IMR-90 (cell line): ENCODE results near the gene LATS2. TPM values are rescaled to one million over a fixed set of nuclear protein-coding genes. Genes with fewer than 3 reads are reported as not detected.
A peak's percentile ranks its signal among the peaks of the same experiment; 100 is the strongest.

Experiments
- ATAC-seq: fragments of 200-7000 bp; cut with Tn5 transposase; 2 replicates; pipeline ENCODE4 v1.9.1; 2020; ENCODE audit warnings: low read depth, mild to moderate bottlenecking, moderate library complexity
- BruUV-seq: library from RNA; stranded (reverse); fragments of 400-500 nt; replicated peaks from 2 replicates; lab custom pipeline; 2021; lab: Mats Ljungman, UMichigan
- CTCF ChIA-PET: fragments of 300-600 bp; formaldehyde crosslinking; extraction: SDS; loops from one replicate; lab custom pipeline; 2021; ENCODE audit warnings: antibody characterized with exemption; lab: Yijun Ruan, JAX
- POLR2A ChIA-PET: fragments of 300-600 bp; sonication (Branson Sonifier 250); formaldehyde crosslinking; loops from one replicate; lab custom pipeline; 2022; ENCODE audit warnings: antibody characterized with exemption; ENCODE audit not compliant: unreplicated experiment; lab: Charles Lee
- DNase-seq: peaks from one replicate; pipeline ENCODE4 v3.0.0; 2013
- H2AFZ ChIP-seq: replicated peaks from 2 replicates; pipeline ENCODE3; 2013; ENCODE audit warnings: low read length, mild to moderate bottlenecking; ENCODE audit not compliant: poor library complexity
- H2AK5ac ChIP-seq: 2 replicates; pipeline ENCODE4 v1.6.1; 2013; ENCODE audit warnings: low read depth, low read length, inconsistent platforms
- H2AK9ac ChIP-seq: replicated peaks from 2 replicates; pipeline ENCODE3; 2013; ENCODE audit warnings: mild to moderate bottlenecking, low read depth, low read length, moderate library complexity; ENCODE audit not compliant: poor library complexity
- H2BK120ac ChIP-seq: 2 replicates; pipeline ENCODE4 v1.6.1; 2013; ENCODE audit warnings: low read depth, low read length, inconsistent platforms
- H2BK15ac ChIP-seq: 3 replicates; pipeline ENCODE4 v1.6.1; 2013; ENCODE audit warnings: low read depth, low read length, inconsistent platforms
- H2BK20ac ChIP-seq: 2 replicates; pipeline ENCODE4 v1.6.1; 2013; ENCODE audit warnings: low read depth, mild to moderate bottlenecking, inconsistent platforms, low read length, moderate library complexity
- H2BK5ac ChIP-seq: 2 replicates; pipeline ENCODE4 v1.6.1; 2013; ENCODE audit warnings: mild to moderate bottlenecking, low read depth, low read length, inconsistent platforms; ENCODE audit not compliant: poor library complexity, severe bottlenecking
- H3K14ac ChIP-seq: replicated peaks from 2 replicates; pipeline ENCODE4 v1.6.1; 2013; ENCODE audit warnings: low read depth, low read length, inconsistent platforms
- H3K18ac ChIP-seq: 2 replicates; pipeline ENCODE4 v1.6.1; 2013; ENCODE audit warnings: low read depth, low read length, control low read depth
- H3K23ac ChIP-seq: 2 replicates; pipeline ENCODE4 v1.6.1; 2013; ENCODE audit warnings: low read depth, low read length, inconsistent platforms
- H3K27ac ChIP-seq: 2 replicates; pipeline ENCODE4 v1.5.1; 2013; ENCODE audit warnings: mild to moderate bottlenecking, control low read depth, low read length; ENCODE audit not compliant: insufficient read depth
- H3K27me3 ChIP-seq: 2 replicates; pipeline ENCODE4 v1.6.1; 2013; ENCODE audit warnings: low read length; ENCODE audit not compliant: control insufficient read depth, insufficient read depth
- H3K36me3 ChIP-seq: 2 replicates; pipeline ENCODE4 v1.6.1; 2013; ENCODE audit warnings: low read length, mixed read lengths; ENCODE audit not compliant: control insufficient read depth, insufficient read depth
- H3K4ac ChIP-seq: 2 replicates; pipeline ENCODE4 v1.6.1; 2013; ENCODE audit warnings: low read depth, low read length, inconsistent platforms
- H3K4me1 ChIP-seq: 2 replicates; pipeline ENCODE4 v1.6.1; 2013; ENCODE audit warnings: low read length, mixed read lengths; ENCODE audit not compliant: control insufficient read depth, insufficient read depth
- H3K4me2 ChIP-seq: 2 replicates; pipeline ENCODE4 v1.6.1; 2013; ENCODE audit warnings: low read depth, mild to moderate bottlenecking, control low read depth, low read length, moderate library complexity
- H3K4me3 ChIP-seq: 2 replicates; pipeline ENCODE4 v1.5.1; 2013; ENCODE audit warnings: low read depth, mild to moderate bottlenecking, control low read depth, low read length, moderate library complexity; ENCODE audit not compliant: insufficient read depth
- H3K56ac ChIP-seq: 2 replicates; pipeline ENCODE4 v1.6.1; 2013; ENCODE audit warnings: low read length, inconsistent platforms; ENCODE audit not compliant: insufficient read depth; ENCODE audit errors: extremely low read depth
- H3K79me1 ChIP-seq, 2 experiments: 2 replicates each; pipeline ENCODE4 v1.6.1; 2013; ENCODE audit warnings: low read length in 2 of 2, inconsistent platforms in 1 of 2, low read depth in 1 of 2
- H3K9ac ChIP-seq: 2 replicates; pipeline ENCODE4 v1.6.1; 2013; ENCODE audit warnings: low read depth, low read length, control low read depth
- H3K9me1 ChIP-seq: 2 replicates; pipeline ENCODE4 v1.6.1; 2013; ENCODE audit warnings: low read length, inconsistent platforms; ENCODE audit not compliant: insufficient read depth
- H3K9me3 ChIP-seq: 2 replicates; pipeline ENCODE4 v1.6.1; 2013; ENCODE audit warnings: low read length; ENCODE audit not compliant: control insufficient read depth, insufficient read depth
- H4K20me1 ChIP-seq: 2 replicates; pipeline ENCODE4 v1.6.1; 2013; ENCODE audit warnings: low read length, inconsistent platforms; ENCODE audit not compliant: insufficient read depth
- H4K5ac ChIP-seq: 2 replicates; pipeline ENCODE4 v1.6.1; 2013; ENCODE audit warnings: mild to moderate bottlenecking, low read depth, low read length, control low read depth
- H4K8ac ChIP-seq, 2 experiments: 2 replicates each; pipeline ENCODE4 v1.6.1; 2013; ENCODE audit warnings: low read depth in 2 of 2, low read length in 2 of 2, control low read depth in 1 of 2, inconsistent platforms in 1 of 2
- H4K91ac ChIP-seq: 2 replicates; pipeline ENCODE4 v1.6.1; 2013; ENCODE audit warnings: low read depth, low read length, inconsistent platforms; ENCODE audit not compliant: insufficient read depth
- BHLHE40 ChIP-seq: fragments of 150-350 bp; IDR thresholded peaks from 2 replicates; pipeline ENCODE4 v1.6.1; 2016; ENCODE audit warnings: mild to moderate bottlenecking, low read depth, low read length
- CEBPB ChIP-seq: IDR thresholded peaks from 2 replicates; pipeline ENCODE4 v1.6.1; 2012; ENCODE audit warnings: low read depth, low read length, improper control_type of control experiment
- CHD1 ChIP-seq: IDR thresholded peaks from 2 replicates; pipeline ENCODE4 v1.6.1; 2012; ENCODE audit warnings: low read depth, low read length, improper control_type of control experiment
- MXI1 ChIP-seq: IDR thresholded peaks from 2 replicates; pipeline ENCODE4 v1.6.1; 2012; ENCODE audit warnings: low read depth, mild to moderate bottlenecking, low read length, moderate library complexity, borderline replicate concordance
- POLR2A ChIP-seq: IDR thresholded peaks from 2 replicates; pipeline ENCODE4 v1.6.1; 2012; ENCODE audit warnings: mild to moderate bottlenecking, low read depth, low read length
- RAD21 ChIP-seq: IDR thresholded peaks from 2 replicates; pipeline ENCODE4 v1.6.1; 2012; ENCODE audit warnings: low read length, improper control_type of control experiment
- dilution Hi-C: fragments of 300-500 bp; cut with HindIII; formaldehyde crosslinking; loops from one replicate; pipeline ENCODE4 v1.14.3; 2018; ENCODE audit warnings: low sequenced_read_pairs; ENCODE audit not compliant: unreplicated experiment
- in situ Hi-C: fragments of 300-500 bp; cut with MboI; formaldehyde crosslinking; loops from 3 replicates; pipeline ENCODE4 v1.14.3; 2019; ENCODE audit warnings: low sequenced_read_pairs, inconsistent platforms, mixed read lengths
- intact Hi-C: fragments of 100-400 bp; cut with micrococcal nuclease; formaldehyde crosslinking; loops from 2 replicates; pipeline ENCODE4 v1.10.0; 2022
- polyA plus RNA-seq, 3 experiments: library from polyadenylated mRNA; depleted of rRNA; stranded (reverse); fragments of >200 nt; gene quantifications; 2 replicates each; pipeline ENCODE4 v1.2.3, GENCODE V29; 2012; ENCODE audit warnings: low replicate concordance in 1 of 3
- total RNA-seq: library from RNA; depleted of rRNA; stranded (reverse); fragments of >200 nt; gene quantifications from 2 replicates; pipeline ENCODE4 v1.2.3, GENCODE V29; 2012
- TF ChIP-seq, protein P1 (sequence below): fragments of 150-350 bp; IDR thresholded peaks from 2 replicates; pipeline ENCODE4 v1.6.1; 2016; ENCODE audit warnings: low read depth, mild to moderate bottlenecking, low read length, moderate library complexity, borderline replicate concordance
- TF ChIP-seq, protein P2 (sequence below): fragments of 150-350 bp; IDR thresholded peaks from 2 replicates; pipeline ENCODE4 v1.6.1; 2017; ENCODE audit warnings: mild to moderate bottlenecking, antibody characterized with exemption, low read length, low read depth

Gene LATS2
- total and polyA plus RNA-seq, 2 of the 4 experiments (the other 2 are of a cell fraction), result 12.7 to 22.4 TPM

DNA sequence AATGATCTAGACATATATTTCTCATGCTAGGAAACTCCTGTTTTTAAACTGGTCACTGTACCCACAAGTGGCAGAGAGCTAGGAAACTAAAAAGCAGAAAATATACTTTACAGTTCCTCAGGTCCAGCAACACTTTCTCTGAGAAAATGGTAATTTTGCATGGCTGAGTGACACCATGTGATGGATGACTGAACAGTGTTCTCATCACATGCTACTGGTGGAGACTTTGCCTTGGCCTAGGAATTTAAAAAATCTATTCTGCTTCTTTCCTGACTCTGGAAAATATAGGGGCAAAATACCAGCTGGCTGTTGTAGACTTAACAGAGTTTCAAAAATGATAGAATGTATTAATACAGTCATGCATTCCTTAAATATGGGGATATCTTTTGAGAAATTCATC is 50.0 kb downstream of the LATS2 start:
- no peak overlapping the region; the same call in 1 of the 2 replicates for H3K9ac ChIP-seq
- no peak overlapping the region for H3K56ac ChIP-seq
- H2BK120ac ChIP-seq, result no peak overlapping the region
- in situ Hi-C loops, result loop anchor here (10.0 kb wide), 1 partner anchor 63 kb away; no protein-coding TSS in a partner anchor
- peak overlapping the region; percentile 45; the same call in 1 of the 2 replicates for H3K27ac ChIP-seq
- H2BK15ac ChIP-seq, result no peak overlapping the region
- H3K4ac ChIP-seq, result no peak overlapping the region
- H2AFZ ChIP-seq, result no peak overlapping the region
- H4K8ac ChIP-seq, result no peak overlapping the region
- no peak overlapping the region for H3K14ac ChIP-seq
- H4K5ac ChIP-seq, result peak overlapping the region; percentile 0; the same call in 1 of the 2 replicates
- no peaks in the 10 kb centered on the region for H3K27me3 ChIP-seq
- ChIA-PET POLR2A (no interaction called here), CTCF (no interaction called here)
- ATAC-seq, result no peak
- H3K23ac ChIP-seq, result peak overlapping the region; percentile 0; the same call in 1 of the 2 replicates
- H3K9me3 ChIP-seq, result no peaks in the 10 kb centered on the region
- no peak for DNase-seq
- intact Hi-C loops, result no loop called here
- H3K9me1 ChIP-seq, result peaks cover 39% of the 10 kb centered on the region
- H3K4me2 ChIP-seq, result 0 out of 2 replicates have a peak overlapping the region, but pooled peaks have one; percentile 29
- H2AK5ac ChIP-seq, result no peak overlapping the region
- no peak overlapping the region for H4K91ac ChIP-seq
- TF ChIP-seq POLR2A, result no peak
- TF ChIP-seq CEBPB, result no peak
- no peak for TF ChIP-seq CHD1
- no peak for TF ChIP-seq BHLHE40
- TF ChIP-seq RAD21, result no peak
- TF ChIP-seq, protein P1, sequence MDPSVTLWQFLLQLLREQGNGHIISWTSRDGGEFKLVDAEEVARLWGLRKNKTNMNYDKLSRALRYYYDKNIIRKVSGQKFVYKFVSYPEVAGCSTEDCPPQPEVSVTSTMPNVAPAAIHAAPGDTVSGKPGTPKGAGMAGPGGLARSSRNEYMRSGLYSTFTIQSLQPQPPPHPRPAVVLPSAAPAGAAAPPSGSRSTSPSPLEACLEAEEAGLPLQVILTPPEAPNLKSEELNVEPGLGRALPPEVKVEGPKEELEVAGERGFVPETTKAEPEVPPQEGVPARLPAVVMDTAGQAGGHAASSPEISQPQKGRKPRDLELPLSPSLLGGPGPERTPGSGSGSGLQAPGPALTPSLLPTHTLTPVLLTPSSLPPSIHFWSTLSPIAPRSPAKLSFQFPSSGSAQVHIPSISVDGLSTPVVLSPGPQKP, result no peak
- TF ChIP-seq, protein P2, sequence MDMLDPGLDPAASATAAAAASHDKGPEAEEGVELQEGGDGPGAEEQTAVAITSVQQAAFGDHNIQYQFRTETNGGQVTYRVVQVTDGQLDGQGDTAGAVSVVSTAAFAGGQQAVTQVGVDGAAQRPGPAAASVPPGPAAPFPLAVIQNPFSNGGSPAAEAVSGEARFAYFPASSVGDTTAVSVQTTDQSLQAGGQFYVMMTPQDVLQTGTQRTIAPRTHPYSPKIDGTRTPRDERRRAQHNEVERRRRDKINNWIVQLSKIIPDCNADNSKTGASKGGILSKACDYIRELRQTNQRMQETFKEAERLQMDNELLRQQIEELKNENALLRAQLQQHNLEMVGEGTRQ, result no peak
- no peak for TF ChIP-seq MXI1
- H3K79me1 ChIP-seq, result peaks cover 15 to 85% of the 10 kb centered on the region in 2 experiments
- peak overlapping the region; percentile 28 for H3K18ac ChIP-seq
- no peak overlapping the region for H2AK9ac ChIP-seq
- peaks cover 9% of the 10 kb centered on the region for H3K36me3 ChIP-seq
- peaks cover 89% of the 10 kb centered on the region for H4K20me1 ChIP-seq
- H2BK20ac ChIP-seq, result no peak overlapping the region
- no peak overlapping the region for H3K4me3 ChIP-seq
- peaks cover 38% of the 10 kb centered on the region for H3K4me1 ChIP-seq
- dilution Hi-C loops, result no loop called here
- peak overlapping the region; percentile 25 for H2BK5ac ChIP-seq
- no TSS peak for BruUV-seq
